NCI-H446 (cell line): Measurements from ENCODE around the gene RASSF4.

Source experiments
- DNase-seq, 2 experiments: peaks; one replicate each; lab custom pipeline; 2025; lab: John Stamatoyannopoulos, UW

Gene RASSF4

DNA sequence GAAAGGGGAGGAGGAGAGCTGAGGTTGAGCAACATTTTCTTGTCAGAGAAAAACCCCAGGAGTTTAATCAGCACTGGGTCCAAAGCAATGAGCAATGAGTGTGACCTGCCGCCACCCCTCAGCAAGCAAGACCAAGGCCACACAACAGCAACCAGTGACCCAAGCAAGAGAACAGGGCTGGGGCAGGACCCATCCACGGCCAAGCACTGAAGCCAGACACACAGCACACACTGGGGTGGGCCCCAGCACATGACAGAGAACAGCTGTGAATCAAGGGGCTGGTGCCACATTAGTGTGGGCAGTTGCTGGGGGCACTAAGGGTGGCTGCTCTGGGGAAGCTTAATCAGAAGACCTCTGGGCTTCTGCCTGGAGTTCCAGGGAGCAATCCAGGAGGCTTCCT, 32.2 kb upstream of the RASSF4 start:
- no peak for DNase-seq

DNA sequence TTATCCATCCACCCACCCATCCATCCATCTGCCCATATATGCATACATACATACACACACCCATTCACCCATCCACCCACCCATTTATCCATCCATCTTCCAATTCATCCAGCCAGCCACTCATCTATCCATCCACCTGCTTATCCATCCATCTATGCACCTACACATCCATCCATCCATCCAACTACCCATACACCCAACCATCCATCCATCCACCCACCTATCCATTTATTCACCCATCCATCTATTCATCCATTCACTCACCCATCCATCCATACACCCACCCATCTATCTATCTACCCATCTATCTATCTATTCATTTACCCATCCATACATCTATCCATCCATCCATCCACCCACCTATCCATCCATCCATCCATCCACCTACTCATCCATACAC, 31.1 kb upstream of the RASSF4 start:
- no peak for DNase-seq

DNA sequence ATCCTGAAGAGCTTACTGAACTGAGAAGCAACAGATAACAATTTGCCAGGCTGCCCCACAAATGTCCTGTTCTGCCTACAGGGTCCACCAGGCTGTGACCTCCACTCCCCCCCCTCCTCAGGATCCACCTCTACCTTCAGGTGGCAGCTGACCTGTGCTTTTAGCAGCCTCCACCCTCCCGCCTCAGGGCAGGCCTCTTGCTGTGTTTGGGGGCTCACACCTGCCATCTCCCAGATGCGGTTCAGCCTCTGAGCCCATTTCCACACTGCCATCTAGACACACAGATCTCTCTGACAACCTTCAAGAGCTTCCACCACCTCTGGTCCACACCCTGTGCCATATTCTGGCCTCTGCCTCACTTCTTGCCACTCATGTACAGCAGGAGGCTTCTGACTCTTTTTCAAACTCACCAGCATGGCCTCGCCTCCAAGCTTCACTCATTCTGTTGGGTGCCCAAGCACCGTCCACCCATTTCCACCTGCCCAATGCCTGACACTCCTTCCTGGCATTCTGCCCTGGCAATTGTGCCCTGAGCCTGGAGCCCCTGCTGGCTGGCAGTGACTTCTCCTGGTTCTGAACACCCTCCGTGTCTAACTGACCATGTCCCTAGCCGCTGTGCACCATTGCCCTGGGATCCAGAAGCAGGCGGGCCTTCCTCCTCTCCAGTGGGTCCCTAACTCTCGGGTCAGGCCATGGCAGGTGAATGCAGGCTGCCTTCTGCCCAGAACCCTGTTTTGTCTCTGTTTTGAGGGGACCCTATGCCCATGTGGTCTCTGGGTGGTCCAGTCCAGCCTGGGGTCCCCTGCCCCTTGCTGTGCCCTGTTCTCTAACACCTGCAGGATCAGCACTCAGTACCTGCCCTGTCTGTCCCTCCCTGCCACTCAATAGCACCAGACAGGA, 30.0 kb upstream of the RASSF4 start:
- no peak for DNase-seq

DNA sequence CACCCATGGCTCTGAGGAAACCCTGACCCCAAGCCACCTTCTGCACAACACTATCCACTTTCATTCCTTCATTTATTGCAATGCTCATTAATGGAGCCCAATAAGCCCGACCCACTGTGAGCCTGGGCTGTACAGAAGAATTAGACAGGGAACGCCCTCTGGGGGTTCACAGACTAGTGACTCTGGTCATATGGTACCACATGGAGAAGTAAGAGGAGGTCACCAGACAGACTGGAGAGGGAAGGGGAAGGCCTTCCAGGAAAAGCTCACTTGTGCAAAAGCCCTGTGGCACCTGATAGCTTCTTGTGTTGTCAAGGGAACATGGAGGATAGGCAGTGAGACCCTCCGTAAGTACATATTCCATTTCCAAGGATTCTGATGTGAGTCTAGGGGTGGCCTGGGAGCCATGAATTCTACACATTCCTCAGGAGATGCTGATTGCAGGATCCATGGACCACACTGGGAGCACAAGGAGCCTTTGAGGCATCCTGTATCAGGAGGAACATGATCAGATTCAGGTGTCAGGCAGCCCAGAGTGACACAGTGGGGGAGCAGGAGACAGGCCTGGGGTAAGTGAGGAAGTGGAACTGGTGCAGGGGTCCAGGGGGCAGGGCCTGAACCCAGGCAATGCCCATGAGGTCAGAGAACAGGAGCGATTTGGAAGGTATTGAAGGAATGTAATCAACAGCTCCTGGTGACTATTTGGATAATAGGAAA, 28.5 kb upstream of the RASSF4 start:
- DNase-seq = no peak

DNA sequence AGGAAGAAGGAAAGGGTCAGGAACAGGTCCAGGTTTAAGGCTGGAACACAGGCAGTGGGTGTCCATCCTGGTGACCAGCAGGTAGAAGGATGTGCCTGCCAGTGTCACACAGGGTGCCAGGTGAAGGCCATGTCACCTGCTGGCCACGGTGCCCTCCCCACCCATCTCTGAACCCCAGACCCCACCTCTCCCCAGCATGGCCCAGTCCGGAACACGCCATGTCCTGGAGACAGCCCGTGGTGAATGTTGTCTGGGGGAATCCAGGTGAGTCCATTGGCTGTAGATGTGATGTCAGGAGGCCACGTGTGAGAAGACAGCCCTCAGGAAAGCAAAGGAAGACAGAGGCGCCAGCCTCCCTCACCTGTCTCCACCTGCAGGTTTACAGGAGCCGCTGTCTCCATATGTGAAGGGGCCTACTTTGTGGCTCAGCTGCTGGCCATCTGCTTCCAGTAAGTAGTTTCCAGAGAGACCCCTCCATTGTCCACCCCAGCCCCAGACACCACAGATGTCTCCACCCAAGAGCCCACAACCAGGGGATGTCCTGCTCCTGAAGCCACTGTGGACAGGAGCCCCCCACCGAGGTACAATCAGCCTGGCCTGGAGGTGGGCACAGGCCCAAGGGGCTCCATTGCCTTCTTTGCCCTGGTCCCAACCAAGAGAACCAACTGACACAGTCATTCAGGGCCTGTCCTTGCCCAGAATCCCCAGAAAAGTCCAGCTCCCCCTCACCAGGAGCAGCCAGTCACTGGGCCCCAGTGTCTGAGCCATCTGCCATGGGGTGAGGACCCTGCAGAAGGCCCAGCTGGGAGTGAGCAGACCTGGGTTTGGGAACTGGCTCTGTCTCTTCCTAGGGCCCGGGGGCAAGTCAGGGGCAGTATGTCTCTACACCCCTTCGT, 27.7 kb upstream of the RASSF4 start:
- no peak for DNase-seq

DNA sequence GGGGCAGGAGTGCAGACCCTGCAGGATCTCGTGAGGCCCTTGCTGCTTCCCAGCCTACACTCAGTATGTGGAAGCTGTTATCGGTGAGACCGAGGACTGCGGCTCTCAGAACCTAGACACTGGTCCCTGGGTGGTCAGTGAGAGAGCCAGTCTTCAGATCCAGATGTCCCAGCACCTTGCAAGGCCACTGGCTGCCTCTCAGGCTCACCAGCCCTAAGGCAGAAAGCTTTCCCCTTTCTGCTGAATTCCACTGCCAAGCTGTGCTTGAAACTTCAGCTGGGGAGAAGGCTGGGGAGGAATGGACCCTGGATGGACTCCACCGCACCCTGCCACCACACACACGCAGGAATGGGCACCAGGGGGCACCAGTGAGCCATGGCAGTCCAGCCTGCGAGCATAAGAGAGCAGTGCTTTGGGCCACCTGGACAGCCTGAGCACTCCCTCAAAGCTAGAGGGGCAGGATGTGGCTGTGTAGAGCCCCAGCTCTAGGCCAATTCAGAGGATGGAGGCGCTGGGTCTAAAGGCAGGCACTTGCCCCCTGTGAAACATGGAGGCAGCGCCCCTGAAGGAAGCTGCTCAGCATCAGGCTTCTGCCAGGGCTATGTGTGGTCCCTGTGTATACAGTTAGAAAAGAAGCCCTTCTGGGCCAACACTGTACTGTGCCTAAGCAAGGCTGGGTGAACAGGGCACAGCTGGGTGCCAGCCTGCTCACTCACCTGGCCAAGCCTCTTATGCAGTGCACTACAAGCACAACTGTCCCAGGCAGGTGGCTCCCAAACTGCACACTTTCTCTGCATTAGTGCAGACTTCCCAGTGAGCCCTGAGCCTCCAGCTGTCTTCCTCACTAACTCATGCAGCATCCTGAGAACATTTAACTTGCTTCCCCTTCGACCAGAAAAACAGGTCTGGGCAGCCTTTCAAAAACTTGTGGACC, 26.8 kb upstream of the RASSF4 start:
- DNase-seq = peak in 1 of 2 experiments; percentile 60

DNA sequence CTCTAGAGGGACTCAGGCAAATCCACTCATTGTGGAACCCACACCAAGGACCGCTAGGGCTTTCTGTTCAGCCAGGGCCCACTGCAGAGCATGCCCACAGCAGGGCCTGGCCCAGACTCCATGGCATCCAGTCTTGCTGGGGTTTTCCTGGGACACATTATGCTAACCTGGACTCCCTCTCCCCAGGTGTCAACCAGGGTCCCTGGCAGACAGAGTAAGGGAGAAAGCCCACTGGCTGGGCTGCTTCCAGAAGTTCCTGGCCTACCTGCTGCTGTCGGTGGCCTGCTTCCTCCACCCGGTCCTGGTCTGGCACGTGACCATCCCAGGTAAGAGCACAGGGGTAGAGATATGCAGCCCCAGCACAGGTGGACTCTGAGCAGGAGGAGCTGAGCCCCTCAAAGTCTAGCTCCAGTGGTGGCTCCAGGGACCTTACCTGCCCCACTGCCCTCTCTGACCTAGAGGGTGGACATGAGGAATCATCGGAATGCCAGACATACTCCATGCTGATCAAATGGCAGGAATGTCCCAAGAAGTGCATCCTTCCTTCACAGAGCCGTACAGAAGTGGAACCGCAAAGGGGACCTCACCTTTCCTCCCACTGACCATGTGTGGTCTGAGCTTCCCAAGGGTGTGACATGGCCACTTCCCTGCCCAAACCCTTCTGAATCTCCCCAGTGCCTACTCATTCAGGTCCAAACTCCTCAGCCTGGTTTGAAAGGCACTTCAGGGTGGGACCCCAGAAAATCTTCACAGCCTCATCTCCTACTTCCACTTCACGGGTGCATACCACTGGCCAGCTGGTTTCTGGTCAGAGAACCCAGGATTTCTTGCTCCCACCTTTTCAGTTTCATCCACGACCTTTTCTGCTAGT, 25.9 kb upstream of the RASSF4 start:
- DNase-seq = no peak

DNA sequence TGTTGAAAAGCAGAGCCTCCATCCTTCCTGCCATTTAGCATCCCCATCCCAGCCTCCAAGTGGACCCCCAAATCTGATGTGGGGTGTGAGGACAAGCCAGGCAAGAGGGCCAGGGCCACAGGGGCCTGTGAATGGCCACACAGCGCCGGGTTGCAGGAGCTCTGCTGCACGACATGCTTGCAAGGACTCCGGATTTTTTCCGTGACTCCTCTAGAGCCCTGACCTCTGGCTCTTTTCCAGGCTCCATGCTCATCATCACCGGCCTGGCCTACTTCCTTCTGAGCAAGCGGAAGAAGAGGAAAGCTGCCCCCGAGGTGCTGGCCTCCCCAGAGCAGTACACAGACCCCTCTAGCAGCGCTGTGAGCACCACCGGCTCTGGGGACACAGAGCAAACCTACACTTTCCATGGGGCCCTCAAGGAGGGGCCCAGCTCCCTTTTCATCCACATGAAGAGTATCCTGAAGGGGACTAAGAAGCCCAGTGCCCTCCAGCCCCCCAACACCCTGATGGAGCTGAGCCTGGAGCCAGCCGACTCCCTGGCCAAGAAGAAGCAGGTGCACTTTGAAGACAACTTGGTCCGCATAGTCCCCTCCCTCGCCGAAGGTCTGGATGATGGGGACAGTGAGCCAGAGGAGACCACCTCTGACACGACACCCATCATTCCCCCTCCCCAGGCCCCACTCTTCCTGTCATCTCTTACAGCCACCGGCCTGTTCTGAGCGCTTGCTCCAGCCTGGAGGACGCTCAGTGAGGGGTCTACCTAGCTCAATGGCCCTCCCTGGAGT, 25.0 kb upstream of the RASSF4 start:
- DNase-seq = no peak

DNA sequence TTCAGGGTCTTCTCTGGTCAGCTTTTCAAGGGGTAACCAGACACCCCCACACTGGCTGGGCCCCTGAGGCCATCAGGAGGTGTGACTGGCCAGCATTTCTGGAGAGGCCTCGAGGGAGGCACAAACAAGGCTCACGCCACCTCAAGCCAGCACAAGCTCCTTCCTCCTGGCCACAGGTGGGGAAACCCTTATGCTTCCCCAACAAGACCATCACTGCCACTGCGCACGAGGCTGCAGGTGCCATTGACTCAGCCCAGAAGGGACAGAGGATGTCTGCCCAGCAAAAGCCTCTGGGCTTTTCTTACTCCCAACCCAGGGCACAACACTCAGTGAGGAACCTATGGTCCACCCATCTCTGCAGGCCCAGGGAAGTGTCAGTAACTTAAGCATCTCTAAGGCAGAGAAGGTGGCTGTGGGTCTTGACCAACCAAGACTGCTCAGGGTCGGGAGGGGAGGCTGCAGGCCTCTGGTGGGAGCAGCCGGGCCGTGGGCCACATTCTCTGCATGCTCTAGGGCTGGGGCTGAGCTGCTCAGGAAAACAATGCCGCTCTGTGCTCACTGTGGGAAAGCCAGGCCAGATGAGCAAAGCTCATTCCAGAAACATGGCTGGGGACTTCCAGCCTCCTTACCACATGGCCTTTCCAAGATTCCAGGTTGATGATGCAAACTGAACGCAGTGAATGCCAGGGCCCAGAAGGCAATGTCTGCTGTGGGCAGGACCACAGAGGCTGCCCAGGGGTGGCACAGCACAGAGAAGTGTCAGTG, 24.2 kb upstream of the RASSF4 start:
- no peak for DNase-seq

DNA sequence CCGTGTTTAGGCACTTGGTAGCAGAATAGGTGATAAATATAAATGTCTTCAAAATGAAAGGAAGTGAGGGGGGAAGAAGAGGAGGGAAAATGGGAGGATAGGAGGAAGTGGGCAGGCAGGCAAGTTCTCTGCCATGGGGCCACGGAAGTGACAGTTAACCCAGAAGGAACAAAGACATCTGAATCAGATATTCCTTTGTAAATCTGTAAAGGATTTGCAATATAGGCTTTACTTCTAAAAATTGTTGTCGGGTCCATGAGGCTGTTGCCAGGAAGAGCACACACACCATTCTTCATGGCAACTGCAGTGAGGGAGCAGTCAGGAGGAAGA, 23.7 kb upstream of the RASSF4 start:
- DNase-seq = no peak

DNA sequence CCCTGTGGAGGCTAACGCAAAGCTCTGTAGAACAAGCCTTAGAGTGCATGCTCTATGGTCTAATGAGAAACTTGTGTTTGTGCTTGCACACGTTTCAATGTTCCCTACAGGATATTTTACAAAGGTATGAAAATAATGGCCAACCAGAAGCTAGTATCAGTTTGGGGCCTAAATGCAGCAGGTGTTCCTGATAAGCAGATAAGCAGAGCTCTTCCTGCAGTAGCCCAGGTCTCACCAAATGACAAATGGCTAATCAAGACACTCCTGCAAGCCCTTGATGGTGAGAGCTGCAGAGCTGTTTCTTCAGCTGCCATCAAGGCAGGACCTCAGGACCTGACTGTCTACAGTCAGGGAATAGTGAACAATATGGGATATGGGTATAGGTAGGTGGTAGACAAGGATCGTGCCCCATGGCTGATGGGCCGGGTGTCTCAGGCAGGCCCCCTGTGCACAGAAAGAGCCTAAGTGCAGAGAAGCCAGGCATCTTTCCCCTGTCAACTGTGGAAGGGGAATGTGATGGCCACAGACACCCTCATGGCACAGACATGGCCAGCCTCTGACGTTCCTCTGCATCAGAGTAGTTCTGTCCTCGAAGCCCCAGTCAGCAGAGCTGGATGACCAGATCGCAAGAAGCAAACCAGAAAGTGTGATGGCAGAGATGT, 23.2 kb upstream of the RASSF4 start:
- DNase-seq = no peak

DNA sequence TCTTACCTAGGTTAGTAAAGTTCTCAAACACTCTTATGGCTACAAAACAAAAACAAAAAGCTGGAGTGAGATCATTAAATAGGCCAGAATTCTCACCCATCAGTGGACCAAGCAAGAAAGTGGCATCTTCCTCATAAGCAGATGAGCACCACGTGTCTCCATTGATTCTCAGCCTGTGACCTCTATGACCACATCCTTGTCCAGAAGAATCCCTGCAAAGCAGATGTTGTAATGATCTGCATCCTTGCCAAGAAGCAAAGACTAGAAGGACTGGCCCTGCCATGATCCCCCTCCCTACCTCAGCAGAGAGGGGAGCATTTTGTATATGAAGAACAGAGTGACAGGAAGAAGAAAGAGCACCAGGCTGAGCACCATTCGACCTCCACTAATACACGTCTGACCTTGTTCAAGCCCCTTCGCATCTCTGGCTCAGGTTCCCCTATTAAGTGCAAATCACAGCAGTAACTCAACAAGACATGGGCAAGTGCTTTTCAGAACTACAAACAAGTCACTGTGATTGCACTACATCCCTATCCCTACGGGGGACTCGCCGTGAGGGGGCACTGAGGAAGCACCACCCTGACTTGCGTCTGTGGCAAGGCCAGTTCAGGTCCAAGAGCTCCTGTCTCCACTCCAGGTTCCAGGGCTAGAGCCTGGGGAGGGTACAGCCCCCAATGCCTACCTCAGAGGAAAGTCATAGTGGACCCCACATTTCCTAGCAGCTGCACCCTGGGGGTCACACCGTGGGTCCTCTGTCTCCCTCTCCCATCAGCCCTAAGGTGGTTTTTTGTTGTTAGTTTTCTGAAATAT, 22.2 kb upstream of the RASSF4 start:
- no peak for DNase-seq

DNA sequence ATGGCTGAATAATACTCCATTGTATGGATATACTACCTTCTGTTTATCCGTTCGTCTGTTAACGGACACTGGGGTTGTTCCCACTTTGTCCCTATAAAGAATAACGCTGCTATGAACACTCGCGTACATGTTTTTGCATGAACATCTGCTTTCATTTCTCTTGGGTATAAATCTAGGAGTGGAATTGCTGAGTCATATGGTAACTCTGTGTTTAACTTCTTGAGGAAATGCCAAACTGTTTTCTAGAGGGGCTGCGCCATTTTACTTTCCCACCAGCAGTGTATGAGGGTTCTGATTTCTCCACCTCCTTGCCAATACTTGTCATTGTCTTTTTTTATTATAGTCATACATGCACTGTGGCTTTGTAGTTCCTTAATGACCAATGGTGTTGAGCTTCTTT, 20.6 kb upstream of the RASSF4 start:
- no peak for DNase-seq

DNA sequence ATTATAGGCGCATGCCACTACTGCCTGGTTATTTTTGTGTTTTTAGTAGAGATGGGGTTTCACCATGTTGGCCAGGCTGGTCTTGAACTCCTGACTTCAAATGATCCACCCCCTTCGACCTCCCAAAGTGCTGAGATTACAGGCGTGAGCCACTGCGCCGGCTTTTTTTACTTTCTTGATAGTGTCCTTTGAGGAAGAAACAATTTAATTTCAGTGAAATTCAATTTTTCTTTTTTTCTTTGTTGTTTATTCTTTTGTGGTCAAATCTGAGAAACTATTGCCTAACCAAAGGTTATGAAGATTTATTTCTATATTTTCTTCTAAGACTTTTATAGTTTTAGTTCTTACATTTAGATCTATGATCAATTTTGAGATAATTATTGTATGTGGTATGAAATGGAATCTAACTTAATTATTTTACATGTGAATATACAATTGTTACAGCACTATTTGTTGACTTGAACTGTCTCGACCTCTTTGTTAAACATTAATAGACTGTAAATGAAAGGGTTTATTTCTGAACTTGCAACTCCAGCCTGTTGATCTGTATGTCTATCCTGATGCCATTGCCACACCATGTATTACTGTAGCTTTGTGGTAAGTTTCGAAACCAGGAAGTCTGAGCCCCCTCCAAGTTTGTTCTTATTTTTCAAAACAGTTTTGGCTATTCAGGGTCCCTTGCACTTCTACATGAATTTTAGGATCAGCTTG, 19.8 kb upstream of the RASSF4 start:
- no peak for DNase-seq

DNA sequence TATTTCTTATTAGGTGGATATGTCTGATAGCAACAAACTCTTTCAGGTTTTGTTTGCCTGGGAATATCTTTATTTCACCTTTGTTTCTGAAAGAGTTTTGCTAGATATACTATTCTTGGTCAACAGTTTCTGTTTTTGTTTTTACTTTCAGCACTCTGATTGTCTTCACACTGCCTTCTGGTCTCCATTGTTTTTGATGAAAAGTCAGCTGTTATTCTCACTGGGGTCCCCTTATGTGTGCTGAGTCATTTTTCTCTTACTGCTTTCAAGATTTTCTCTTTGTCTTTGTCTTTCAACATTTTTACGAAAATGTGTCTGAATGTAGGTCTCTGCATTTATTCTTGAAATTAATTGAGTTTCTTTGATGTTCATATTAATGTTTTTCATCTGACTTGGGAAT, 15.2 kb upstream of the RASSF4 start:
- no peak for DNase-seq

DNA sequence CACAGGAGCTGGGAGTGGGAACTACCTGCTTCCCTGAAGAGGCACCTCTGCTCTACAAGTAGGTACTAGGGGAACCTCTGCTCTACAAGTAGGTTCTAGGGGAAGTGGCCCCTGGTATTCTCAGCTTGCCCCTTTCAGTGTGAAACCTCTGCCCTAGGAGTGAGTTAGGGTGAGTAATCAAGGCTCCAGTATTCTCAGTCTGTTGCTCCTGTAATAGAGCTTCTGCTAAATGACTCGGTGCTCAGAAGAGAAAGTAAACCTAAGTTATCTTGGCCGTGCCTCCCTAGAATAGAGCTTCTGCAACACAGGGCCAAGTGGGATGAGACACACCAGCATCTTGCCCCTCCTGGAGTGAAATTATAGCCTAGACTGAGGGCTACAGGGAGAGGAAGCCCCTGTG, 13.4 kb upstream of the RASSF4 start:
- no peak for DNase-seq
